Esophagus (tissue), 2 donors: ENCODE data around the gene CHRNG. TPM values are rescaled to one million over a fixed set of nuclear protein-coding genes. Genes with fewer than 3 reads are reported as not detected.
A peak's percentile ranks its signal among the peaks of the same experiment; 100 is the strongest.

Experiments
- H3K27ac ChIP-seq, 2 donors: one replicate each; pipeline ENCODE4 v1.5.1; 2013; ENCODE audit warnings: low read depth in 2 of 2, mild to moderate bottlenecking in 2 of 2, inconsistent platforms in 1 of 2, low read length in 1 of 2, moderate library complexity in 1 of 2
- H3K27me3 ChIP-seq, 2 donors: one replicate each; pipeline ENCODE4 v1.6.1; 2013; ENCODE audit warnings: low read length in 2 of 2, control low read depth in 1 of 2, mild to moderate bottlenecking in 1 of 2; ENCODE audit not compliant: insufficient read depth in 2 of 2, control insufficient read depth in 1 of 2
- H3K36me3 ChIP-seq, 2 donors: one replicate each; pipeline ENCODE4 v1.6.1; 2013; ENCODE audit warnings: low read length in 1 of 2; ENCODE audit not compliant: control insufficient read depth in 2 of 2, insufficient read depth in 2 of 2
- H3K4me1 ChIP-seq, 2 donors: one replicate each; pipeline ENCODE4 v1.6.1; 2013; ENCODE audit warnings: low read length in 1 of 2; ENCODE audit not compliant: control insufficient read depth in 2 of 2, insufficient read depth in 2 of 2
- H3K4me3 ChIP-seq, 2 donors: one replicate each; pipeline ENCODE4 v1.5.1; 2013; ENCODE audit warnings: low read length in 2 of 2, mild to moderate bottlenecking in 2 of 2, low read depth in 1 of 2, moderate library complexity in 1 of 2
- H3K9me3 ChIP-seq, 2 donors: one replicate each; pipeline ENCODE4 v1.6.1; 2013; ENCODE audit warnings: mild to moderate bottlenecking in 2 of 2, low read depth in 1 of 2, low read length in 1 of 2, moderate library complexity in 1 of 2; ENCODE audit not compliant: control insufficient read depth in 2 of 2, insufficient read depth in 1 of 2
- WGBS, 2 donors: extraction: QIAGEN DNeasy Blood & Tissue Kit; methylation state at CpG; one replicate each; pipeline ENCODE4 v1.1.7; 2013; 5-methylcytosine and 5-hydroxymethylcytosine counted together
- polyA plus RNA-seq, 2 donors: library from polyadenylated mRNA; stranded (reverse); fragments of 200-250 nt; gene quantifications; one replicate each; pipeline ENCODE4 v1.2.3, GENCODE V29; 2013
- donor health status: healthy with polysubstance abuse.
- donor health status: Bipolar disorder and iron deficiency.

The CHRNG gene
- polyA plus RNA-seq, 2 donors: not detected

DNA sequence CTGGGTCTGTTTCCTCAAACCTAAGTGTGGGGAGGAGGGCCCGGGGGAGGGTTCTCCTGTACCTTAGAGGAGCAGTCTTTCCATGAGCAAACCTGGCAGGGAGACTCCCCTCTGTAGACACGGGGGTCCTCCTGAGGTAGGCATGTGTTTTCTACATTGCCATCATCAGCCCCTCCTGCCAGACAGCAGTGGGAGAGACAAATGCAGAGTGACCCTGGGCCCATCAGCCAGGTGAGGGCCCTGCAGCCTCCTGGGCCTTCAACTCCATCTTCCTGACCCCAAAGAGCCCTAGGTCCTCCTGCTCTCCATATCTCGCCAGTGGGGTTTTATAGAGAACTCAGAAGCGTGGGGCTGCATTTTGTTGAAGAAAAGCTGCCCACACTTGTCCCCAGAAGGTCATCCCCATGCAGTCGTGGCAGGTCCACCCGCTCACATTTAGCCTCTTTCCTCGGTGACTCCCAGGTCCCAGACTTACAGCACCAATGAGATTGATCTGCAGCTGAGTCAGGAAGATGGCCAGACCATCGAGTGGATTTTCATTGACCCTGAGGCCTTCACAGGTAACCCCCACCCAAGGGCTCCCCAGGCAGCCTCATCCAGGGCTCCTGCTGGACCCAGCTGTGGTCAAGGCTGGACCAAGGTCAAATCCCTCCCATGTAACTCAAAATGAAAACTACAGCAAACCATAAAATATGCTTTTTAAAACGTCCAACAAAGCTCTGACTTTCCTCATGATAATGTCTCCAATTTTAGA is 2.6 kb downstream of the CHRNG start:
- Histone ChIP-seq H3K27ac (no peak overlapping the region), H3K27me3 (no peaks in the 10 kb centered on the region), H3K4me3 (no peak overlapping the region), H3K4me1 (peaks cover 6 to 8% of the 10 kb centered on the region in 2 donors), H3K36me3 (peaks cover 0 to 5% of the 10 kb centered on the region in 2 donors), H3K9me3 (no peaks in the 10 kb centered on the region)
- WGBS, 2 donors: 53 to 63% methylated on average over 9 of the region's 9 CpGs

DNA sequence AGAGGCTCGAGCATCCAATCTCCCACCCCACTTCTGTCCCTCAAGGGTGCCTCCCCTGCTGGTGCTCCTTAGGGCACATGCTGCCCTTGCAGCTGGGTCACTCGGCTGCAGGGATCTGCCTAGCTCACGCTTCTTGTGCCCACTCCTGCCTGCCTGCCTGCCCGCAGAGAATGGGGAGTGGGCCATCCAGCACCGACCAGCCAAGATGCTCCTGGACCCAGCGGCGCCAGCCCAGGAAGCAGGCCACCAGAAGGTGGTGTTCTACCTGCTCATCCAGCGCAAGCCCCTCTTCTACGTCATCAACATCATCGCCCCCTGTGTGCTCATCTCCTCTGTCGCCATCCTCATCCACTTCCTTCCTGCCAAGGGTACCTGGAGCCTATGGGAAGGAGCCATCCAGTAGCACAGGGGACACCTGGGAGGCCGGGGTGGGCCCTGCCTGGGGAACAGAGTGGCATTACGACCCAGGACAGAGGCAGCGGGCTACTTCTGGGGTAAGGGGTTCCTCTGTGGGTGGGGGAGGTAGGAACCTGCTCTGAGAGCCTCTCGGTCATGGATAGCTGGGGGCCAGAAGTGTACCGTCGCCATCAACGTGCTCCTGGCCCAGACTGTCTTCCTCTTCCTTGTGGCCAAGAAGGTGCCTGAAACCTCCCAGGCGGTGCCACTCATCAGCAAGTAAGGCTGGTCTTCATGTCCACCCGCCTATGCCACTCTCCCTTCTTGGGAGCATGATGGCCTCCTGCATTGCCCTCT is 3.4 kb downstream of the CHRNG start:
- Histone ChIP-seq H3K27ac (no peak overlapping the region), H3K36me3 (peaks cover 0 to 5% of the 10 kb centered on the region in 2 donors), H3K4me1 (peaks cover 5 to 8% of the 10 kb centered on the region in 2 donors), H3K9me3 (no peaks in the 10 kb centered on the region), H3K4me3 (no peak overlapping the region), H3K27me3 (no peaks in the 10 kb centered on the region)
- WGBS, 2 donors: 91 to 93% methylated on average over 17 to 20 of the region's 20 CpGs

DNA sequence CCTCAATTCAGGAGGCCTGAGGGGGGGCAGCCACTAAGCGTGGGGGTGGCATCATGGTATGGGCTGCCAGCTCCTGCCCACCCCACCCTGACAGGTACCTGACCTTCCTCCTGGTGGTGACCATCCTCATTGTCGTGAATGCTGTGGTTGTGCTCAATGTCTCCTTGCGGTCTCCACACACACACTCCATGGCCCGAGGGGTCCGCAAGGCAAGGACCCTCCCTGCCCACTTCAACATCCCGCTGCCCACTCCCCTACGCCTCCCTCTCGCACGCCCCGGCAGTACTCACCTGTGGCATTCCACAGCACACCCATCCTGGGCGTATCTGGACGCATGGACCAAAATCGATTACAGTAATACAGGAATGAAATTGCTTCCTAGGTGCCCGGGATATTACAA is 4.0 kb downstream of the CHRNG start:
- peaks cover 5 to 8% of the 10 kb centered on the region in 2 donors for H3K4me1 ChIP-seq
- H3K27ac ChIP-seq: no peak overlapping the region
- H3K4me3 ChIP-seq: no peak overlapping the region
- no peaks in the 10 kb centered on the region for H3K9me3 ChIP-seq
- peaks cover 0 to 5% of the 10 kb centered on the region in 2 donors for H3K36me3 ChIP-seq
- H3K27me3 ChIP-seq: no peaks in the 10 kb centered on the region
- 89 to 91% methylated on average over 14 of the region's 14 CpGs for WGBS, 2 donors

DNA sequence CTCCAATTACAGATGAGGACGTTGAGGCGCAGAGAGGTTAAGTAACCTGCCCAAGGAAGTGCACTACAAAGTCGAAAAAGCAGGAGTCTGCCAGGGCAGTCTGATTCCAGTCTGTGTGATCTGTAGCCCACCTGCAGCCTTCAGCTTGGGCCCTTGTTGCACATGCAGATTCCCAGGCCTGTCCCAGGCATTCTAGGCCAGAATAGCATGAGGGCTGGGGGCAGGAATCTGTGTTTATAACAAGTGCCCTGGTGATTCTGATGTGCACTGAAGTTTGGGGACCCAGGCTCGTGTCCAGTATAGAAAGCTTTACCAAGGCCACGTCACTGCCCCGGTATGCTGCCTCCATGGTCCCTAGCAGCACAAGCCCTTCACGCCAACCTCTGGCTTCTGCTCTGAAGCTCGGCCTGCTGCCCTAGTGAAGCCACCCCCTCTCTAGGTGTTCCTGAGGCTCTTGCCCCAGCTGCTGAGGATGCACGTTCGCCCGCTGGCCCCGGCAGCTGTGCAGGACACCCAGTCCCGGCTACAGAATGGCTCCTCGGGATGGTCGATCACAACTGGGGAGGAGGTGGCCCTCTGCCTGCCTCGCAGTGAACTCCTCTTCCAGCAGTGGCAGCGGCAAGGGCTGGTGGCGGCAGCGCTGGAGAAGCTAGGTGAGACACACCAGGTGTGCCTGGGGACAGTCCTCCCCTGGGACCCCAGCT is 4.6 kb downstream of the CHRNG start:
- no peak overlapping the region for H3K27ac ChIP-seq
- H3K36me3 ChIP-seq: peaks cover 0 to 5% of the 10 kb centered on the region in 2 donors
- no peaks in the 10 kb centered on the region for H3K27me3 ChIP-seq
- H3K4me1 ChIP-seq: peaks cover 5 to 8% of the 10 kb centered on the region in 2 donors
- H3K4me3 ChIP-seq: no peak overlapping the region
- WGBS, 2 donors: 91 to 93% methylated on average over 19 of the region's 19 CpGs
- no peaks in the 10 kb centered on the region for H3K9me3 ChIP-seq

DNA sequence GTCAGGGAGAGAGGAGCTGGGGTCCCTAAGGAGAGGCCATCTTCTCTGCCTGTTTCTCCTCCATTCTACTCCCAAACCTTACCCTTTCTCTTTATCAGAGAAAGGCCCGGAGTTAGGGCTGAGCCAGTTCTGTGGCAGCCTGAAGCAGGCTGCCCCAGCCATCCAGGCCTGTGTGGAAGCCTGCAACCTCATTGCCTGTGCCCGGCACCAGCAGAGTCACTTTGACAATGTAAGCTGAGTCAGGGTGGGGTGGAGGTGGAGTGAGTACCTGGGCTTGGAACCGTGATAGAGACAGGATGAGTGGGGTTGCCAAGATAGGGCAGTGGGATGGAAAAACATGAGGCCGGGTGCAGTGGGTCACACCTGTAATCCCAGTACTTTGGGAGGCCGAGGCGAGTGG is 5.2 kb downstream of the CHRNG start:
- H3K27ac ChIP-seq: no peak overlapping the region
- WGBS, 2 donors: 89% methylated on average over 6 of the region's 6 CpGs
- H3K9me3 ChIP-seq: no peaks in the 10 kb centered on the region
- no peaks in the 10 kb centered on the region for H3K27me3 ChIP-seq
- H3K36me3 ChIP-seq: peaks cover 0 to 5% of the 10 kb centered on the region in 2 donors
- H3K4me3 ChIP-seq: no peak overlapping the region
- peaks cover 0 to 5% of the 10 kb centered on the region in 2 donors for H3K4me1 ChIP-seq

DNA sequence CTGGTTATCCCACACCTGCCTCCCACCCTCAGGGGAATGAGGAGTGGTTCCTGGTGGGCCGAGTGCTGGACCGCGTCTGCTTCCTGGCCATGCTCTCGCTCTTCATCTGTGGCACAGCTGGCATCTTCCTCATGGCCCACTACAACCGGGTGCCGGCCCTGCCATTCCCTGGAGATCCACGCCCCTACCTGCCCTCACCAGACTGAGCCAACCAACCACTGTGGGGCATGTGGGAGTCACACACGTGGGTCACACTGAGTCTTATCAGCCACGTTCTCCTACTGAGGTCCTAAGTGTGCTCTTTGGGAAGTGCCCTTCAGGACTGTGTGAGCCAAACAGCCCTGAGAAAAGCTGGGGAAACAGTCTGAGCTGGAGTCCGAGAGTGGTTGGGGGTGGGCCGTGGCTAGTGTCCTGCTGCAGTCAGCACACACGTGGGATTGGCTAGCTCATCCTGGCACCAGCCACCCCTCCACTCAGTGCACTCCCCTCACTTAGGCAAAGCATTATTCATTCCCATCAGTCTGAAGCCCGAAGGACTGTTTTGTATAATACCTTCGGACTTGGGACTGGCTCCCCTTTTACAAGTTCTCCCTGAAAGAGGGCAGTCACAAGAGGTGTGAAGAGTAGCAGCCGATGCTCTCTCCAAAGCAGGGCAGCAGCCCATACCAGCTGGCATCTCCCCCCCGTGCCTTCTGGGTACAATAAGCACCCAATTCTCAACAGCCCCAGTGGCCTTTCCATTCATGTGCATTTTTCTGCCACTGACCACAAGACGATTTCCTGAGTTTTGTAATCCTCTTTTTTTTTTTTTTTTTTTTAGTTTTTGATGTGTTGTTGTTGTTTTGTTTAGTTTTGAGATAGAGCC is 6.3 kb downstream of the CHRNG start:
- Histone ChIP-seq H3K4me1 (peaks cover 0 to 5% of the 10 kb centered on the region in 2 donors), H3K27me3 (no peaks in the 10 kb centered on the region), H3K9me3 (no peaks in the 10 kb centered on the region), H3K27ac (no peak overlapping the region), H3K4me3 (no peak overlapping the region), H3K36me3 (peaks cover 0 to 5% of the 10 kb centered on the region in 2 donors)
- WGBS, 2 donors: 90 to 92% methylated on average over 16 to 17 of the region's 17 CpGs

DNA sequence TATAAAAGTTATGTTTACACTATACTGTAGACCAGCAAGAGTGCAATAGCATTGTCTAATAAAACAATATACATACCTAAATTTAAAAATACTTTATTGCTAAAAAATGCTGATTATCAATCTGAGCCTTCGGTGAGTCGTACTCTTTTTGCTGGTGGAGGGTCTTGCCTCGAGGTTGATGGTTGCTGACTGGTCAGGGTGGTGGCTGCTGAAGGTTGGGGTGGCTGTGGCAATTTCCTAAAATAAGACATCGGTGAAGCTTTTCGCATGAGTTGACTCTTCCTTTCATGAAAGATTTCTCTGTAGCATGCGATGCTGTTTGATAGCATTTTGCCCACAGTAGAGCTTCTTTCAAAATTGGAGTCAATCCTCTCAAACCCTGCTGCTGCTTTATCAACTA is 8.5 kb downstream of the CHRNG start:
- Histone ChIP-seq H3K36me3 (peaks cover 0 to 5% of the 10 kb centered on the region in 2 donors), H3K27me3 (no peaks in the 10 kb centered on the region), H3K9me3 (no peaks in the 10 kb centered on the region), H3K27ac (no peak overlapping the region), H3K4me1 (peaks cover 0 to 5% of the 10 kb centered on the region in 2 donors), H3K4me3 (no peak overlapping the region)
- 97 to 99% methylated on average over 6 of the region's 6 CpGs for WGBS, 2 donors

DNA sequence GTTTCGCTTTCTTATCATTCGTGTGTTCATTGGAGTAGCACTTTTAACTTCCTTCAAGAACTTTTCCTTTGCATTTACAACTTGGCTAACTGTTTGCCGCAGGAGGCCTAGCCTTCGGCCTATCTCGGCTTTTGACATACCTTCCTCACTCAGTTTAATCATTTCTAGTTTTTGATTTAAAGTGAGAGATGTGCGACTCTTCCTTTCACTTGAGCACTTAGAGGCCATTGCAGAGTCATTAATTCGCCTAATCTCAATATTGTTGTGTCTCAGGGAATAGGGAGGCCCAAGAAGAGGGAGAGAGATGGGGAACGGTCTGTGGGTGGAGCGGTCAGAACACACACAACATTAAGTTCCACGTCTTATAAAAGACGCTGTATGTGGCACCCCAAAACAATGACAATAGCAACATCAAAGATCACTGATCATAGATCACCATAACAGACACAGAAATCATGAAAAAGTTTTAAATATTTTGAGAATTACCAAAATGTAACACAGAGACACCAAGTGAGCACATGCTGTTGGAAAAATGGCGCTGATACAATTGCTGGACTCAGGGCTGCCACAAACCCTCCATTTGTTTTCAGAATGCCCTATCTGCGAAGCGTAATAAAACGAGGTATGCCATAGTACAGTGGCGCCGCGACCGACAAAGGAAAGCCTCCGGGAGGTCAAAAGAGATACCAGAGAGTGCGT is 10.3 kb downstream of the CHRNG start:
- Histone ChIP-seq H3K4me3 (peak overlapping the region; percentile 79 to 82), H3K27me3 (no peaks in the 10 kb centered on the region), H3K36me3 (peaks cover 2 to 5% of the 10 kb centered on the region in 2 donors), H3K9me3 (no peaks in the 10 kb centered on the region), H3K27ac (peak overlapping the region; percentile 96 to 97), H3K4me1 (peaks cover 0 to 5% of the 10 kb centered on the region in 2 donors)
- 33 to 35% methylated on average over 21 of the region's 21 CpGs for WGBS, 2 donors
